Right cardiac atrium (tissue), 5 donors: Measurements from ENCODE around the gene LRRC63. TPM values are rescaled to one million over a fixed set of nuclear protein-coding genes. Genes with fewer than 3 reads are reported as not detected.

ENCODE experiments used
- ATAC-seq, 2 donors: fragments of 200-7000 bp; cut with Tn5 transposase; one replicate each; pipeline versions ENCODE4 v1.8.0 to v1.9.1; 2020; ENCODE audit warnings: moderate library complexity in 2 of 2, mild to moderate bottlenecking in 1 of 2
- DNase-seq, 3 donors: peaks; one replicate each; pipeline ENCODE4 v3.0.0-alpha.2; 2020
- H3K27ac ChIP-seq: one replicate; pipeline ENCODE4 v1.5.1; 2013; ENCODE audit warnings: mild to moderate bottlenecking, low read length, control low read depth, moderate library complexity
- H3K27me3 ChIP-seq: one replicate; pipeline ENCODE4 v1.6.1; 2013; ENCODE audit not compliant: control insufficient read depth, insufficient read depth
- H3K4me1 ChIP-seq: one replicate; pipeline ENCODE4 v1.6.1; 2013; ENCODE audit warnings: low read length; ENCODE audit not compliant: control insufficient read depth, insufficient read depth
- H3K4me3 ChIP-seq: one replicate; pipeline ENCODE4 v1.5.1; 2013; ENCODE audit warnings: low read length, control low read depth
- H3K9me3 ChIP-seq: one replicate; pipeline ENCODE4 v1.6.1; 2013; ENCODE audit warnings: low read length; ENCODE audit not compliant: control insufficient read depth
- WGBS: extraction: QIAGEN DNeasy Blood & Tissue Kit; methylation state at CpG from one replicate; pipeline ENCODE4 v1.1.7; 2013; 5-methylcytosine and 5-hydroxymethylcytosine counted together
- intact Hi-C, 4 donors: fragments of 100-400 bp; cut with DNase I; formaldehyde crosslinking; loops; one replicate each; pipeline versions ENCODE4 v1.11.0 to v1.14.0; 2022 to 2023
- polyA plus RNA-seq: library from polyadenylated mRNA; stranded (reverse); fragments of 200-250 nt; gene quantifications from one replicate; pipeline ENCODE4 v1.2.3, GENCODE V29; 2013
- total RNA-seq, 4 donors: library from RNA; stranded (reverse); fragmentation: NEBNext Ultra II Directional; extraction: Animal tissue kit (Norgen Biotek cat#: 25700); gene quantifications; one replicate each; pipeline ENCODE4 v1.2.1, GENCODE V29; 2021
- donor health status: healthy with polysubstance abuse.
- donor health status: DM: no; HTN: yes; CAD: no.
- donor health status: DM: no; HTN: no; CAD: no.
- donor health status: DM: no; HTN: yes; CAD: no; lungs with severe emphysema.
- donor health status: DM: yes; HTN: yes; CAD: no.

The LRRC63 gene
- total and polyA plus RNA-seq, 5 donors: not detected

GRCh38 chr13:46182491-46182877, 29.2 kb upstream of the LRRC63 start:
- no peak for ATAC-seq
- Histone ChIP-seq H3K4me3 (no peak overlapping the region), H3K27me3 (no peaks in the 10 kb centered on the region), H3K27ac (no peak overlapping the region), H3K4me1 (no peaks in the 10 kb centered on the region), H3K9me3 (no peaks in the 10 kb centered on the region)
- DNase-seq: no peak
- intact Hi-C loops: no loop called here
- 76% methylated on average over 2 of the region's 2 CpGs for WGBS

- H3K27ac ChIP-seq: no peak overlapping the region
- 70% methylated on average over 15 of the region's 15 CpGs for WGBS
- no peaks in the 10 kb centered on the region for H3K27me3 ChIP-seq
- no peaks in the 10 kb centered on the region for H3K9me3 ChIP-seq
- intact Hi-C loops: no loop called here
- DNase-seq (no peak), ATAC-seq (no peak)
- no peak overlapping the region for H3K4me3 ChIP-seq
- H3K4me1 ChIP-seq: no peaks in the 10 kb centered on the region
Measured at GRCh38 chr13:46183018-46183946, 28.4 kb upstream of the LRRC63 start.

- H3K27me3 ChIP-seq: no peaks in the 10 kb centered on the region
- H3K9me3 ChIP-seq: no peaks in the 10 kb centered on the region
- 35% methylated on average over 6 of the region's 6 CpGs for WGBS
- ATAC-seq: peak in 1 of 2 donors; percentile 53
- no peak overlapping the region for H3K27ac ChIP-seq
- H3K4me1 ChIP-seq: no peaks in the 10 kb centered on the region
- no peak overlapping the region for H3K4me3 ChIP-seq
- DNase-seq: peak in 1 of 3 donors; percentile 67
- intact Hi-C loops: no loop called here
Measured at GRCh38 chr13:46184277-46184699, 27.4 kb upstream of the LRRC63 start.

GRCh38 chr13:46185634-46186033, 26.1 kb upstream of the LRRC63 start:
- Histone ChIP-seq H3K9me3 (no peaks in the 10 kb centered on the region), H3K4me1 (no peaks in the 10 kb centered on the region), H3K4me3 (no peak overlapping the region), H3K27me3 (no peaks in the 10 kb centered on the region), H3K27ac (no peak overlapping the region)
- 89% methylated on average over 4 of the region's 4 CpGs for WGBS
- ATAC-seq (no peak), DNase-seq (no peak)
- intact Hi-C loops: no loop called here

DNA sequence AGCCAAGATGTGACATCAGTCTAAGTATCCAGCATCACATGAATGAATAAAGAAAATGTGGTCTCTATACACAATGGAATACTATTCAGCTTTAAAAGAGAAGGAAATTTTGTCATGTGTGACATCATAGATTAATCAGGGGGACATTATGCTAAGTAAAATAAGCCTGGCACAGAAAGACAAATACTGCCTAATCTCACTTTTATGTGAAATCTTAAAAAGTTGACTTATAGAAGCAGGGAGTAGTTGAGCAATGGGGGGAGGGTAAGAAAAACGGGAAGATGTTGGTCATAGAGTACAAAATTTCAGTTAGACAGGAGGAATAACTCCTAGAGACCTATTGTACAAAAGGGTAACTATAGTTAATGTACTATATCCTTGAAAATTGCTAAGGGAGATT, 19.3 kb upstream of the LRRC63 start:
- Histone ChIP-seq H3K9me3 (no peaks in the 10 kb centered on the region), H3K27ac (no peak overlapping the region), H3K27me3 (no peaks in the 10 kb centered on the region), H3K4me3 (no peak overlapping the region), H3K4me1 (no peaks in the 10 kb centered on the region)
- ATAC-seq (no peak), DNase-seq (no peak)
- intact Hi-C loops: no loop called here
- WGBS: 24% methylated on average over 1 of the region's 1 CpG

- ATAC-seq: no peak
- Histone ChIP-seq H3K27ac (no peak overlapping the region), H3K9me3 (no peaks in the 10 kb centered on the region), H3K27me3 (no peaks in the 10 kb centered on the region), H3K4me1 (no peaks in the 10 kb centered on the region), H3K4me3 (no peak overlapping the region)
- WGBS: 91% methylated on average over 1 of the region's 1 CpG
- intact Hi-C loops: no loop called here
- no peak for DNase-seq
Measured at GRCh38 chr13:46195016-46195415, 16.7 kb upstream of the LRRC63 start.

DNA sequence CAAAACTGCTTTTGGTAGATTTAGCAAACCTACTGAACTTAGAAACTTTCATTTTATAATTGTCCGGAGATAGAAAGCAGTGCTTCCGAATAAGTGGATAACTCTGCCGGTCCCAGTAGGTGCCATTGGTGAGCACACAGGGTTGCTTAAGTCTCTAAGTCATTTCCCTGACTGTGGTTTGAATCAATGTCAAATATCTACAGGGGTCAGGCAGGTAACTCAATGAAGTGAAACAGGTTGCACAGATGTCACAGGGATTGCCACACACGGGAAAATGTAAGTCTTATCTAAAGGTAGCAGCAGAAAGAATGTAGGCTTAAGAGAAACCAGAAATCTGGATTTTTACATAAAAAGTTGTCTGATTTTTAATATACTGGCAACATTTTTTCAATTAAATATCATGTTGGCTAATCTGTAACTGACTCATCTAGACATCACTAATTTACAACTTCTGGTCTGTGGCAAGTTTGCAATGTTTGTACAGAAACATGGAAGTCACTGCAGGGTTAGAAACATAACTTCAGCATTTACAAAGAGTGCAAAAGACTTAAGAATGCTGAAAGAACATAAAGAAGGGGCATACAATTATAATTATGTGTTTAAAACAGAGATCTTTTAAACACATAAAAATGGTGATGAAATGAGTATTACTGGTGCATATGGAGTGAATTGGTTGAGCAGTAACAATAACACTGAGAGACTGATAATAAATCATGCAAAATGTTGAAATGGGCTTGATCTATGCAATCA, 14.3 kb upstream of the LRRC63 start:
- ATAC-seq (no peak), DNase-seq (no peak)
- intact Hi-C loops: no loop called here
- Histone ChIP-seq H3K27me3 (no peaks in the 10 kb centered on the region), H3K9me3 (no peaks in the 10 kb centered on the region), H3K27ac (no peak overlapping the region), H3K4me3 (no peak overlapping the region), H3K4me1 (no peaks in the 10 kb centered on the region)
- WGBS: 77% methylated on average over 4 of the region's 4 CpGs

GRCh38 chr13:46198696-46199193, 13.0 kb upstream of the LRRC63 start:
- DNase-seq: no peak
- no peaks in the 10 kb centered on the region for H3K4me1 ChIP-seq
- ATAC-seq: no peak
- intact Hi-C loops: no loop called here
- no peak overlapping the region for H3K27ac ChIP-seq
- no peaks in the 10 kb centered on the region for H3K9me3 ChIP-seq
- no peak overlapping the region for H3K4me3 ChIP-seq
- WGBS: 72% methylated on average over 3 of the region's 3 CpGs
- H3K27me3 ChIP-seq: no peaks in the 10 kb centered on the region

DNA sequence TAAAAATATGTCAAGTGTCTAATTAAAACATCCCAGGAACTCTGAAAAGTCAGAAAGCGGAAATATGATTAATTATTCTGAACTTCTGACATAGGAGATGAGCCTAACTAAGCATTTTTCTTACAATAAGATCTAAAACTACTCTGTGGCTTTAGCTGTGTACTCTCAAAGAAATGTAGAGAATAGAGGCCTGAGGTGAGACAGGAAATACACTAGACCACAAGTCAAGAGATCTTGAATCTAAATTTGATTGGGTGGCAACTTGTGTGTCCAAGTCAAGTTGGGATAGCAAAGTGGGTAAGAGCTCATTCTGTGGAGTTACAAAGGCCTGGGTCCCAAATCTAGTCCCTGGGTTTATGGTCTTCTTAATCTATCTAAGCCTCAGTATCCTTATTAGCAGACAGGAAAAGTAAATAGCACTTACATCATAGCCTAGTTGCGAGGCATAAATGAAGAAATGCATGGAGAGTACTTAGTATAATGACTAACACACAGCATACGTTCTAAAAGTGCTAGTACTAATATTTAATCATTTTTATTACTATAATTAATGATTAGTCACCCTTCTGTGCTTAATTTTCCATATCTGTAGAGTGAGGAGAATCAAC, 9.4 kb upstream of the LRRC63 start:
- DNase-seq (no peak), ATAC-seq (no peak)
- no peaks in the 10 kb centered on the region for H3K4me1 ChIP-seq
- no peaks in the 10 kb centered on the region for H3K9me3 ChIP-seq
- no peaks in the 10 kb centered on the region for H3K27me3 ChIP-seq
- H3K27ac ChIP-seq: no peak overlapping the region
- WGBS: 84% methylated on average over 3 of the region's 3 CpGs
- H3K4me3 ChIP-seq: no peak overlapping the region
- intact Hi-C loops: no loop called here

- no peak overlapping the region for H3K27ac ChIP-seq
- intact Hi-C loops: no loop called here
- ATAC-seq: no peak
- WGBS: 62% methylated on average over 5 of the region's 5 CpGs
- no peaks in the 10 kb centered on the region for H3K9me3 ChIP-seq
- no peaks in the 10 kb centered on the region for H3K27me3 ChIP-seq
- no peaks in the 10 kb centered on the region for H3K4me1 ChIP-seq
- H3K4me3 ChIP-seq: no peak overlapping the region
- DNase-seq: no peak
Measured at GRCh38 chr13:46202966-46203365, 8.8 kb upstream of the LRRC63 start.

- H3K4me1 ChIP-seq: peaks cover under 1% of the 10 kb centered on the region
- H3K27me3 ChIP-seq: peaks cover 3% of the 10 kb centered on the region
- DNase-seq (no peak), ATAC-seq (no peak)
- 79% methylated on average over 1 of the region's 1 CpG for WGBS
- no peaks in the 10 kb centered on the region for H3K9me3 ChIP-seq
- no peak overlapping the region for H3K27ac ChIP-seq
- H3K4me3 ChIP-seq: no peak overlapping the region
- intact Hi-C loops: no loop called here
Measured at GRCh38 chr13:46206143-46206542, 5.6 kb upstream of the LRRC63 start.
